Coronary artery (tissue), 2 donors: ENCODE results near the gene C1orf210.
A peak's percentile ranks its signal among the peaks of the same experiment; 100 is the strongest.

Experiments
- DNase-seq: peaks from one replicate; pipeline ENCODE4 v3.0.0-alpha.2; 2017; ENCODE audit warnings: low spot score
- H3K27ac ChIP-seq, 2 donors: fragments of 200-600 bp; sonication (generic); one replicate each; pipeline ENCODE4 v1.5.1; 2016 to 2019
- H3K4me3 ChIP-seq: fragments of 200-600 bp; sonication (generic); 2 replicates; pipeline ENCODE4 v1.5.1; 2016; ENCODE audit warnings: mild to moderate bottlenecking, moderate library complexity
- CTCF ChIP-seq: fragments of 200-600 bp; sonication (generic); IDR thresholded peaks from one replicate; pipeline ENCODE4 v1.5.1; 2019; ENCODE audit warnings: antibody characterized with exemption

C1orf210 gene

GRCh38 chr1:43267818-43268425 is 17.5 kb downstream of the C1orf210 start:
- H3K27ac ChIP-seq: no peak overlapping the region
- no peak overlapping the region for H3K4me3 ChIP-seq
- peak; percentile 45 for DNase-seq
- no peak for TF ChIP-seq CTCF

- no peak overlapping the region for H3K27ac ChIP-seq
- peak; percentile 16 for DNase-seq
- no peak for TF ChIP-seq CTCF
- no peak overlapping the region for H3K4me3 ChIP-seq
Observed at GRCh38 chr1:43267291-43267805, 18.0 kb downstream of the C1orf210 start.

GRCh38 chr1:43266881-43267280 is 18.5 kb downstream of the C1orf210 start:
- no peak for DNase-seq
- Histone ChIP-seq H3K4me3 (no peak overlapping the region), H3K27ac (no peak overlapping the region)
- no peak for TF ChIP-seq CTCF

GRCh38 chr1:43265431-43265830 is 19.9 kb downstream of the C1orf210 start:
- no peak for DNase-seq
- Histone ChIP-seq H3K4me3 (no peak overlapping the region), H3K27ac (no peak overlapping the region)
- no peak for TF ChIP-seq CTCF

GRCh38 chr1:43258370-43258769 is 27.0 kb downstream of the C1orf210 start:
- no peak overlapping the region for H3K27ac ChIP-seq
- DNase-seq: peak; percentile 45
- H3K4me3 ChIP-seq: no peak overlapping the region
- TF ChIP-seq CTCF: no peak

GRCh38 chr1:43256675-43257570 is 28.5 kb downstream of the C1orf210 start:
- no peak for TF ChIP-seq CTCF
- H3K4me3 ChIP-seq: no peak overlapping the region
- peak; percentile 31 for DNase-seq
- no peak overlapping the region for H3K27ac ChIP-seq
